Activated CD4-positive, alpha-beta T cell treated with anti-CD3 and anti-CD28 coated beads, Interleukin-2, amount 50 U/mL, for 24 hours (primary cell): ENCODE measurements around the gene CLCN6.
A peak's percentile ranks its signal among the peaks of the same experiment; 100 is the strongest.

Experiments
- DNase-seq, 2 donors: peaks; one replicate each; pipeline ENCODE4 v3.0.0-alpha.2; 2020; ENCODE audit warnings: low read depth in 1 of 2, low spot score in 1 of 2

CLCN6 gene

DNA sequence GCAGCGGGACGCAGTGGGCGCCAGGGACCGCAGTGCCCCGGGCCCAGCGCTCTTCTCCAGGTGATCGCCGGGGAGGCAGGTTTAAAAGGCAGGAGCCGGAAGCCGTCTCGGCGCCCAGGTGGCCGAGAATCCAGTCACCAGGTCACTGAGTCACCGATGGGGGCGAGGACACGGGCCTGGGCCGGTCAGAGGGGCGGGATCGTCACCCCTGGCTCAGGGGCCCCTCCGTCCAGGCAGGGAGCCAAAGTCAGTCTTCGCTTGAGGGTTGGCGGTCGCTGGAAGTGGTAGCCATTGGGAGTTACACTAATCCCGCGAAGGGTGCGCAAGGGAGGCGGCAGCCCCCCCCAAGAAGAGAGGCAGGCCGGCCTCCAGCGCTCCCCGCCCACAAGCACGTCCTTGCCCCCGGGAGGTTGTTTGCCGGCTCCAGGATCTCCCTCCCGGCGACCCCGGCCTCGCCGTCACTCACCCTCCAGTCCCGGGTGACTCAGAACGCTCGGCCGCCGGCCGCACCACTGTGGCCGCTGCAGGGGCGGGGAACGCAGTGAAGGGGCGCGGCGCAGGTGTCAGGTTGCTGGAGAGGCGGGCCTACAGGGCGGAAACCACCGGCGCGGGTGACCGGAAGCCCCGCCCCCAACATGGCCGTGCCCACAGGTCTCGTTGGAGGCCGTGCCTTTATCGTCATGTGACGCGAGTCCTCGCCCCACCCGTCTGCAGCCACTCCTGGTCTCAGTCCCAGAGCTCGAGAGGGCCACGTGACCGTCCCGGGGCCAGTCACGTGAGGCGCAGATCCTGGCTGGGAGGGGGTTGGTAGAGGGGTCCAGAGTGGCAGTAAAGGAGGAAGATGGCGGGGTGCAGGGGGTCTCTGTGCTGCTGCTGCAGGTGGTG, at the start of gene CLCN6, which contains the start of gene MTHFR:
CLCN6 (plus strand) TSS at position 770 of the 885 bp plus-strand sequence; CDS start at position 842, 72 bp downstream.
MTHFR (minus strand) TSS at position 543 of the 885 bp plus-strand sequence. CDS start 2,848 bp downstream, outside the sequence.
- DNase-seq = peak; percentile 95 to 96

GRCh38 chr1:11757047-11757446, 48.9 kb upstream of the CLCN6 start:
- DNase-seq = no peak

DNA sequence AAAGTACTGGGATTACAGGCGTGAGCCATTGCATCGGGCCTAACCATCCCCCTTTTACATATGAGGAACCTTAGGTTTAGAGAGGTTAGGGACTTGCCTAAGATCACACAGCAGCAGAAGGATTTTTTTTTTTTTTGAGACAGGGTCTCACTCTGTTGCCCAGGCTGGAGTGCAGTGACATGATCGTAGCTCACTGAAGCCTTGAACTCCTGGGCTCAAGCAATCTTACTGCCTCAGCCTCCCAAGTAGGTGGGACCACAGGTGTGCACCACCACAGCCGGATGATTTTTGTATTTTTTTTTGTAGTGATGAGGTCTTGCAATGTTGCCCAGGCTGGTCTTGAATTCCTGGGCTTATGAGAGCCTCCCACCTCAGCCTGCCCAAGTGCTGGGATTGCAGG, 46.2 kb upstream of the CLCN6 start:
- DNase-seq = no peak

DNA sequence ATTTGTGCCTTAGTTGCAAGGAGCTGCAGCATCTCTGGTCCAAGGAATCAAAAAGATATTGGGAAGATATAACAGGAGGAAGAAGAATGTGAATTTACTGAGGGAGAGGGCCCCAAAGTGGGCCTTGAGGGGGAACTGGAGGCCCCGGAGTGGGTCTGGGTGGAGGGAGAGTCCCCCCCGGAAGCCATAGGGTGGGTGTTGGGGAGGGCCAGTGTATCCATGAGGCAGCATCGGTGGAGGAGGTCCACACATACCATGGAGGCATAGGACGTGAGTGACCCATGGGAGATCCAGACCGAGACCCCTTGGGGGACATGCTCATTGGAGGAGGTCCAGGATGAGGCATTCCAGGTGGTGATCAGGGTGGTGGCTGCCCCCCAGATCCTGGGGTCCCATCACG, 44.7 kb upstream of the CLCN6 start:
- no peak for DNase-seq

DNA sequence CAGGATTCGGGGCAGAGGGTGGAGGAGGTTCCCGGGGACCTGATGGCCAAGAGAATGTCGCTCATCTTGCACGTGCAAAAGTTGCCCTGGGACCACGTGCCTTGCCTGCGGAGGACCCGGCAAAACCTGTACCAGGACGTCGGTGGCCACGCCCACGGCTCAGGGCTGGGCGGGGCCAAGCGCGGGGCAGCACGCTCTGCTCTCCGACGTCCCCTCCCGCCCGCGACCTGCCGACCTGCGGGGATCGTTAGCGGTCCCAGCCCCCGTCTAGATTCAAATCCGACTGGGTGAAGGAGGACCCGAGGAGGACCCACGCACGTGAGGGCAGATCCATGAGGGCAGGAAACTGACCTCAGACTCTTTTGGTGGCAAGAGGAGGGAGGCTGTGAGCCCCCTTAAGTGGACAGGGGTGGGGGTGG, 44.0 kb upstream of the CLCN6 start, which contains the start of gene C1orf167:
C1orf167 (plus strand) TSS at position 206 of the 419 bp plus-strand sequence. CDS start 2,208 bp downstream, outside the sequence.
- no peak for DNase-seq

GRCh38 chr1:11764115-11764514, 41.9 kb upstream of the CLCN6 start:
- no peak for DNase-seq

DNA sequence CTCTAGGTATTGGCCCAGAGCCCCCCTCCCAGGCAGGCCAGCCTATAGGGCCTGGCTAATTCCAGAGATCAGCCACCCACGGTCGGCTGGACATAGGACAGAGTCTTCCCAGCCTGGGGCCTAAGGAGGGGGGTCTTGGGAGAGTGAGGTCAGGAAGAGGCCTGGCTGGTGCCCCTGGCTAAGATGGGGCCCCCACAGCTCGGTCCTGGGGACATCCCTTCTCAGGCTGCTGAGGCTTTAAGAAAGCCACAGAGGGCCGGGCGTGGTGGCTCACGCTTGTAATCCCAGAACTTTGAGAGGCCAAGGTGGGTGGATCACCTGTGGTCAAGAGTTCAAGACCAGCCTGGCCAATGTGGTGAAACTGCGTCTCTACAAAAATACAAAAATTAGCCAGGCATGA, 41.5 kb upstream of the CLCN6 start:
- DNase-seq = no peak

- no peak for DNase-seq
Measured at GRCh38 chr1:11765661-11766428, 40.1 kb upstream of the CLCN6 start.

DNA sequence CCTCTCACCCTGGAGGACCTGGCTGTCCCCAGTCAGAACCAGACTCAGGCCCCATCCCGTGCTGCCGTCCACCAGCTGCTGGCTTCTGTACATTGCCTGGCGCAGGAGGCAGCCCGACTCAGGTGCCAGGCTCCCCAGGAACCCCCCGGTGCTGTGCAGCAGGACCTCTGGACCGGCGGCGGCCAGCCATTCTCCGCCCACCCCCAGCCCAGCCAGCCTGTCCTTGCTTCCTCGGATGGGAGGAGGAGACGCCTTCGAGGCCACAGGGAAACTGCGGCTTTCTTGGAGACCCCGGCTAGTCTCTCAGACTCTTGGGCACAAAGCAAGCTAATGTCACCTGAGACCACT, 39.6 kb upstream of the CLCN6 start:
- no peak for DNase-seq

- DNase-seq = no peak
Measured at GRCh38 chr1:11767922-11768704, 37.9 kb upstream of the CLCN6 start.

DNA sequence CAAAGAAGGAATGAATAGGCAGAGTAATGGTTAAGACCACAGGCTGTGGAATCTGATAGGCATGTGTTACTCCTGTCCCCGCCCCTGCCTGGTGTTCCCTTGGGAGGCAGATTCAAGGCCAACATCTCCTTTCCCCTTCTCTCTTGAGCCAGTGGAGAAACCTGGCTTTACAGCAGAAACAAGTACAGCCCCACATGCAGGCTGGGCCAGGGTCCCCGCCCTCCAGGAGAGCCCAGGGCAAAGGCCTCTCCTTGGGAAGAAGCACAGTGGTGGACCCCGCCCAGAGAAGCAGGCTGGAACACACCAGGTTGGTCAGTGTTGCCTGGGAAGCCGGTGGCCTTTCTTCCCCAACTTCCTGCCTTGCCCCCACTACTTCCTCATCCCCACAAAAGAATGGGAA, 37.2 kb upstream of the CLCN6 start:
- DNase-seq = no peak

- DNase-seq = no peak
Measured at GRCh38 chr1:11769274-11769673, 36.7 kb upstream of the CLCN6 start.

DNA sequence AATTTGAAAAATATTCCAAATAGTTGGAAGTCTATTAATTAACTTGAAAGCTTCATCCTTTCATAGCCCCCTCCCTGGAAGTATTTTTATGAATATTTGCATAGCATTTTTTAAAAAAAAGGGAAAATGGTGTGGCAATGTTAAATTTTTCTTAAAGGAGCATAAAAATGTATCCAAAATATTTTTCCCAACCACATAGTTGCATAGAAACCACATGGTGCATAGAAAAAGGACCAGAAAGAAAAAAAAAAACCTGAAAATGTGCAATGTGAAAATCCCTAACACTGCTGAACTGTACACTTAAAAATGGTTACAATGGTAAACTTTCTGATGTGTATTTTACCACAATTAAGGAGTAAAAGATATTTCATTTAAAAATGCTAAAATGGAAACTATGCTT, 36.0 kb upstream of the CLCN6 start:
- DNase-seq = no peak

- DNase-seq = no peak
Measured at GRCh38 chr1:11771481-11772043, 34.4 kb upstream of the CLCN6 start.

DNA sequence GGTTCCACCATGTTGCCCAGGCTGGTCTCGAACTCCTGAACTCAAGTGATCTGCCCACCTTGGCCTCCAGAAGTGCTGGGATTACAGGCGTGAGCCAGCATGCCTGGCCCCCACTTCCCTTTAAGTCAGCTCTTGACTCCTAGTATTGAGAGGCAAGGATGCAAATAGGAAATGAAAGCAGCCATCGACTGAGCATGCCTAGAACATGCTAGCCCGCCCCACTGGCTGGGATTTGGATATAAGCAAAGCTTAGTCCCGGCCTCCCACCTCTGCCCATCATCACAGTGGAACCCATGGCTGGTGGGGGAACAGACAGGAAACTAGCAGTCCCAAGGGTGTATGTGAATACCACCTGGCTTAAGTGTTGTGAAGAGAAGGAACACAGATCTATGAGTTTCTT, 33.5 kb upstream of the CLCN6 start:
- DNase-seq = no peak

- DNase-seq = no peak
Measured at GRCh38 chr1:11774753-11775152, 31.2 kb upstream of the CLCN6 start.

GRCh38 chr1:11777658-11778322, 28.2 kb upstream of the CLCN6 start:
- no peak for DNase-seq

- DNase-seq = no peak
Measured at GRCh38 chr1:11778336-11778735, 27.7 kb upstream of the CLCN6 start.

- DNase-seq = no peak
Measured at GRCh38 chr1:11778844-11779623, 27.0 kb upstream of the CLCN6 start.
